Activated T-cell treated with anti-CD3 and anti-CD28 coated beads, Interleukin-2, amount 50 U/mL, for 24 hours (primary cell): ENCODE data around the gene SPARC.

Experiments
- DNase-seq: peaks from one replicate; pipeline ENCODE4 v3.0.0-alpha.2; 2020
- H3K27ac Mint-ChIP-seq: 2 replicates; pipeline ENCODE4 v1.8.0; 2020; ENCODE audit warnings: mild to moderate bottlenecking, mixed read lengths
- H3K27me3 Mint-ChIP-seq: 2 replicates; pipeline ENCODE4 v1.8.0; 2020; ENCODE audit warnings: mixed read lengths
- H3K36me3 Mint-ChIP-seq: 2 replicates; pipeline ENCODE4 v1.8.0; 2020; ENCODE audit warnings: low read depth, mixed read lengths
- H3K4me1 Mint-ChIP-seq: 2 replicates; pipeline ENCODE4 v1.8.0; 2020; ENCODE audit warnings: low read depth, mixed read lengths
- H3K4me3 Mint-ChIP-seq: 2 replicates; pipeline ENCODE4 v1.8.0; 2020; ENCODE audit warnings: mild to moderate bottlenecking, moderate library complexity, mixed read lengths
- H3K9me3 Mint-ChIP-seq: 2 replicates; pipeline ENCODE4 v1.8.0; 2020; ENCODE audit warnings: mixed read lengths

SPARC gene

DNA sequence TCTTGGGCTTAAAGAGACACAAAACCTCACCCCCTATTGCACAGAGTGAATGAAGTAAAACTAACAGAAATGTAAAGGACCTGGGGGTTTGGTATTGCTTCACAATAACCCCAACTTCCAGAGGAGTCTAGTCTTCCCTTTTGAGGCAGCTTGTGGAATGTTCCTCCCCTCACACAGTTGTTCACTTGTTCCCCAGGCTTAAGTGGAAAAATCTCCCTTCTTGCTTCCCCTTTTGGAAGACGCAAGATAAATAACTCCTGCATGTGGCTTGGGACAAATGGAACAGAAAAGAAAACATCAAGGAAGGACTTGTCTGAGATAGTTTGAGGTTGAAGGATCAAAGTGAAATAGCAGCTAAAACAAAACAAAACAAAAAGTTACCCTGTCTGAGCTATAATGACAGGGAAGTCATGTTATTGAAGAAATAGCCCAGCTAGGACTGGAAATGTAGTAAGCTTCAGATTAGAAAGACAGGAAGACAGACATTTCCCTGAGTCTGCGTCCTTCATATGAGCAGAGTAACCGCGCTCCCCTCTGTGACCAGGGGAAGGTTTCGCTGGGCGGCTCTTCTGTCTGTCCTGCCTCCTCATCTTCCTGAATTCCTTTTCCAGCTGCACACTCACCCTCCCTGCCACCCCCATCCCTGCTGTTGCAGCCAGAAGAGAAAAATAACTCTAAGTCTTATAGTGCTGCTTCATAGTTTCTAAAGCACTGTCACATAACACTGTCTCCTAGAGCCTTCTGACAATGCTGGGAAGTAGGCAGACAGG is 8.8 kb downstream of the SPARC start:
- no peak for DNase-seq
- Mint-ChIP-seq H3K4me3 (no peak overlapping the region), H3K36me3 (no peaks in the 10 kb centered on the region), H3K4me1 (peaks cover 2% of the 10 kb centered on the region), H3K27me3 (peaks cover 4% of the 10 kb centered on the region), H3K9me3 (no peaks in the 10 kb centered on the region), H3K27ac (no peak overlapping the region)

DNA sequence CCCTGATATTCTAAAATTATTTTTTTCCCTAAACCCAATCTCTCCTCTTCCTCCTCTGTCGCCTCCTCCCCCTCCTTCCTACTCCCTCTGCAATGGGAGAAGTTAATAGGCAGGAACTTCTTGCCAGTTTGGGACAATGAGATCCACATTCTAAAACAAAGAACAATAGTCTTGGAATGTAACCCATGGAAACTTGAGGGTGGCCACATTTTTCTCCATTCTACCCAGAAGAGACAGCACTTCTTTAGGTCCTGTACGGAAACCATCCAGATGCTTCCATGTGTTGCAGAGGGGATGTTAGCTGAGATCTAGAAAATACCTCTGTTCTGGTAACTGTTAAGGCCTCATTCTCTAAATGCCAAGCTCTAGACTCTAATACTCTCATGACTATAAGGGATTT is 10.0 kb downstream of the SPARC start:
- Mint-ChIP-seq H3K36me3 (no peaks in the 10 kb centered on the region), H3K27me3 (peaks cover 2% of the 10 kb centered on the region), H3K4me3 (no peak overlapping the region)

DNA sequence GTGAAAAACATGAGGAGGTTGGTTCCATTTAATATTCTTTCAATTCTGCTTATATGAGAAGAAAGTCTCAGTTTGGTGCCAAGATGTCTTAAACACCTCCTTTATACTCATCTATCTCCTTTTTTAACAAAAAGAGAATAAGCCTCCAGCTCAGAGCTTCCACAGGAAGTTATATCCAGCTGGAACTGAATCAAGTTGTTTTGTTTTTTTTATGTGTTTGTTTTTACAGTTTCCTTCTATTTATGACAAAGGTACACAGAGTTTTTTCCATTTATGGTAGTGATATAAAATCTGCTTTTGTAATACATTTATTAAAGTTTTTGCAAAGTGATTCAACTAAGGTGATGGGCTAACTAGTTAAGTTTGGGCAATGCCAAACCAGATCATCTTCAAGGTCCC is 10.4 kb downstream of the SPARC start:
- no peaks in the 10 kb centered on the region for H3K9me3 Mint-ChIP-seq

More for the DNA sequence above, 10.0 kb downstream of the SPARC start:
- Mint-ChIP-seq H3K4me1 (peaks cover 2% of the 10 kb centered on the region), H3K27ac (peak overlapping the region; percentile 44), H3K9me3 (no peaks in the 10 kb centered on the region)
- DNase-seq = no peak

DNA sequence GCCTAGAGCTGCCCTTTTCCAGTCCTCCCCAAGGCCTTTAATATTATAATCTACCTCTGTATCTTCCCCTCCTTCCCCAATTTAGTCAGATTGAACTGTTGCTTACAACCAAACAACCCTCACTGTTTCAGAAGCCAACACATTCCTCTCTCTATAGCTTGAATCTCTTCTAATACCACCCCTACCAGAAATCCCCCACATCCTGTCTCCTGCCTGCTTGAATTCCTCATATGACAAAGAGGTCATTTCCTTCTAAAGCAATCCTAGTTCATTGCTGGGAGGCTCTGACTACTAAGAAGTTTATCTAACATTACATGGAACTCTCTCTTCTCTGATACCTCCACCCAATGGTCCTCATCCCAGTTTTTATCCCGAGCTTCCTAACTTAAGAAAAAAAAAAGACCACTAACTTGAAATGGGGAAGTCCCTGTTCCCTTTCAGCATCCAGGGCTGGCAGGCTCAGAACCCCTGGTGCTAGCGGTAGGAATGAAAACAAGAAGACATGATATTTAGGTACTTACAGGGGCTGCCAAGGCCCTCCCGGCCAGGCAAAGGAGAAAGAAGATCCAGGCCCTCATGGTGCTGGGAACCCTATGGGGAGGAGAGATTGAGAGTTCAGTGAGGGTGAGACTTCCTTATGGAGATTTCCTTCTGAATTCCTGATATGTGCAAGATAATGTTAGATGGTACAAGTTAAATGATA is 11.0 kb downstream of the SPARC start:
- no peak for DNase-seq
- Mint-ChIP-seq H3K4me3 (no peak overlapping the region), H3K4me1 (peaks cover 2% of the 10 kb centered on the region), H3K9me3 (no peaks in the 10 kb centered on the region), H3K27ac (no peak overlapping the region), H3K27me3 (peaks cover 2% of the 10 kb centered on the region), H3K36me3 (no peaks in the 10 kb centered on the region)

More for the DNA sequence above, 10.4 kb downstream of the SPARC start:
- H3K4me1 Mint-ChIP-seq = peaks cover 2% of the 10 kb centered on the region
- no peaks in the 10 kb centered on the region for H3K36me3 Mint-ChIP-seq
- peaks cover 2% of the 10 kb centered on the region for H3K27me3 Mint-ChIP-seq
- no peak overlapping the region for H3K4me3 Mint-ChIP-seq
- DNase-seq = no peak
- H3K27ac Mint-ChIP-seq = no peak overlapping the region

DNA sequence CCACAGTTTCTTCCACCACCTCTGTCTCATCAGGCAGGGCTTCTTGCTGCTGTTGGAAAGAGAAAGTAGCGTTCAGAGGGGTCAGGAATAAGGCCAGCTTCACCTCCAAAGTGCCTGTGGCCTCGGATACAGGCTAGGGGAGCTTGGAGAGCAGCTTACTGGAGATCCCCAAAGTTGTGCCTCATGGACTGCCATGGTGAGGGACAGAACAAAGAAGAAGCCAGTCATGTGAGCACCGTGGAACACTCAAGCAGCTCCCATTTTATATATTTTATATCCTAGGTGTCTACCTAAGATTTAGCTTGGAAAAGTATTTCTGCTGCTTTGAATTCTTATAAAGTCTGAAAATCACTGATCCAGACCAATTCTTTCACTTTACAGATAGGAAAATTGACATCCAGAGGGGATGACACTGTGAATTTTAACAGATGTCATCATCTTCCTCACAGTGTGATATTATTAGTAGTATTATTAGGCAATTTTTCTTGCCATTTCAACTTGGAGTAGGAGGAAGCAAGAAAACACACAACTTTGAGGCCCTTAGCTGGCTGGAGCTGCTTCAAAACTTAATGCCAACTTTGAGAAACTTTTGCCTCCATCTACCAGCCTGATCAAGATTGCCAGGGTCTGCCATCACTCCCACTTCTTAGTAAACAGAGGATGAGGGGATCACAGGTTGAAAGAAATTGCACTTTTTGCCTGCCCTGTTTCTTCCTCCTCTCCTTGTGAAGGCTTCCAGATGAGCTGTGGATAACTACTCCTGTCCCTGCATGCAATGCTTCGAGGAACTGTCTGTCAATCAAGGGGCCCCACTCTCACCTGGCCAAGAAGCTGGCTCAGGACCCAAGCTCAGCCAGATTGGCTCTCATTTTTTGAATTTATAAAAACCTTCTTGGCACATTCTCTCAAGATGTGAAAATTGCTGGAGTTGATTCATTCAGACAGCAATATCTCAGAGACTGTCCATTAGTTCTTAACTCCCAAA is 11.8 kb downstream of the SPARC start:
- Mint-ChIP-seq H3K27me3 (peaks cover 2% of the 10 kb centered on the region), H3K4me1 (peaks cover 2% of the 10 kb centered on the region), H3K36me3 (no peaks in the 10 kb centered on the region), H3K4me3 (no peak overlapping the region), H3K9me3 (no peaks in the 10 kb centered on the region), H3K27ac (no peak overlapping the region)
- DNase-seq = no peak

DNA sequence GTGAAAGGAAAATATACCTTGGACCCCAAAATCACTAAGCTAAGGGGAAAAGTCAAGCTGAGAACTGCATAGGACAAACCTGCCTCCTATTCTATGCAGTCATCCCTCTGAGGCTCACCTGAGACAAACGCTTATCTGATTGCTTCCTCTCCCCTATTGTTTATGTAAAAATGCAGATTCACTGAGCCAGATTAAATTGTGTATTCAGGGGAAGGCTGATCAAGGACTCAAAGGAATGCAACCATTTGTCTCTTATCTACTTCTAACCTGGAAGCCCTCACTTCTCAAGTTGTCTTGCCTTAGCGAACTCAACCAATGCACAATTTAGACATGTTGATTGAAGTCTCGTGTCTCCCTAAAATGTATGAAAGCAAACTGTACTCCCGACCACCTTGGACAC is 13.3 kb downstream of the SPARC start:
- no peaks in the 10 kb centered on the region for H3K9me3 Mint-ChIP-seq
- no peak overlapping the region for H3K4me3 Mint-ChIP-seq
- no peak for DNase-seq
- H3K27ac Mint-ChIP-seq = no peak overlapping the region
- peaks cover 2% of the 10 kb centered on the region for H3K27me3 Mint-ChIP-seq
- no peaks in the 10 kb centered on the region for H3K36me3 Mint-ChIP-seq
- peaks cover 2% of the 10 kb centered on the region for H3K4me1 Mint-ChIP-seq

DNA sequence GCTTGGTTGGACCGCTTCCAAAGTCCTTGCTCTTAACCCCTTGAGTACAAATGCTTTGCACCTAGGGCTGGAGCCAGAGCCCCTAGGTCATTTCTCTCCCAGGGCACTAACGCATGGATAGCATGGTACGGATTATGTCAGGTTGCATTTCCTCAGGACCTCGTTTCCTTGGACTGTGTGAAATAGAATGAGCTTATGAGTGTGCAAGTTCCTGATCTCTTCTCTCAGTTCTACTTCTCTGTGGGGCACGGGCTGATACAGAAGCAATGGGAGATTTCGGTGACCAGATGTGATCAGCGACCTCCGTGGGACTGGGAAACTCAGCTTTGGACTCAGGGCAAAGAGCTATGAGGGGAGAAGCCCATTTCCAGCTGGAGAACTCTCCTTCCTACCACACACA is 14.2 kb downstream of the SPARC start:
- H3K9me3 Mint-ChIP-seq = no peaks in the 10 kb centered on the region
- no peak overlapping the region for H3K27ac Mint-ChIP-seq
- no peak overlapping the region for H3K4me3 Mint-ChIP-seq
- H3K4me1 Mint-ChIP-seq = peaks cover 2% of the 10 kb centered on the region
- H3K36me3 Mint-ChIP-seq = no peaks in the 10 kb centered on the region
- DNase-seq = no peak
- H3K27me3 Mint-ChIP-seq = peaks cover 2% of the 10 kb centered on the region

DNA sequence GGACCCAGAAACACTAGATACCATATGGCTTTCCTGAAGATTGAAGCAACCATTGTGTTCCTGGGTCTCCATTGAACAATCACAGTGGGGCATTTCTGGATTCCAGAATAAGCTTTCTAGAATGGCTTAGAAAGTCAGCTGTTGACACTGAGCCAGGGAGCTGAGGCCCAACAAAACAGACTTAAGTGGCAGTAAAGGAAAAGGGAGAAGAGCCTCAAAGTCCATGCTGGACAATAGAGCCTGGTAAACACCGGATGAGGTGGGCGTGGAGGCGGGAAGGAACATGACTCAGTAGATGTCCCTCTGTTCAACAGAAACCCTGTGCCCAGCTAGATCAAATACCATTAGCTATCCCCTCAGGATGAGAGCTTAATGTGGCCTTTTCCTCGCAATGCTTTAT is 14.8 kb downstream of the SPARC start:
- Mint-ChIP-seq H3K9me3 (no peaks in the 10 kb centered on the region), H3K36me3 (no peaks in the 10 kb centered on the region), H3K27ac (no peak overlapping the region), H3K4me3 (no peak overlapping the region), H3K4me1 (peaks cover 2% of the 10 kb centered on the region), H3K27me3 (peaks cover 2% of the 10 kb centered on the region)
- no peak for DNase-seq

DNA sequence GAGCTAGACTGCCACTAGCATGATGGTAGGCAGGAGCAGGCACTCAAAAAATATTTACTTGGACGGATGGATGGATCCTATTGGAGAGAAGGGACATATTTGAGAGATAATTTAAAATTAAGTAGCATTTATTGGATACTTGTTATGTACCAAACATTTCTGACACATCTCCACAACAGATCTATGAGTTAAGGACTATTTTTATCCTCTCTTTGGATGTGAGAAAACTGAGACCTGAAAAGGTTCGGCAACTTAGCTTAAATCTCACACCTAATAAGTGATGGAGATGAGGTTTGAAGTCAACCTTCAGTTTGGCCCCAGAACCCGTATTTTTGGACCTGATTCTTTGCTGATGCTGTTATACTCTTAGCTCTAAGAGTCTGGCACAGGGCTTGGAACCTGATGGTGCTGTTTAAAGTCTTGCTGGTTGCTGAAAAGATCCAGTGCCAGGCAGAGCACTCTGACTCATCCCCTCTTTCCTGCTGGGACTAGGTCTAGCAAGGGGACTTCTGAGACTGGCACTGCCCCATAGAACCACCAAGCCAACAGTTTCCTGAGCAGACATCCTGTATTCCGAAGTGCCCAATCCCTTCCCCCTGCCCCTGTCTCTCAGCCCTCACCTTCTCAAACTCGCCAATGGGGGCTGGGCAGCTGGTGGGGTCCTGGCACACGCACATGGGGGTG is 15.6 kb downstream of the SPARC start:
- peaks cover 2% of the 10 kb centered on the region for H3K27me3 Mint-ChIP-seq
- peaks cover 2% of the 10 kb centered on the region for H3K4me1 Mint-ChIP-seq
- DNase-seq = no peak
- no peaks in the 10 kb centered on the region for H3K9me3 Mint-ChIP-seq
- H3K27ac Mint-ChIP-seq = no peak overlapping the region
- H3K4me3 Mint-ChIP-seq = no peak overlapping the region
- no peaks in the 10 kb centered on the region for H3K36me3 Mint-ChIP-seq

DNA sequence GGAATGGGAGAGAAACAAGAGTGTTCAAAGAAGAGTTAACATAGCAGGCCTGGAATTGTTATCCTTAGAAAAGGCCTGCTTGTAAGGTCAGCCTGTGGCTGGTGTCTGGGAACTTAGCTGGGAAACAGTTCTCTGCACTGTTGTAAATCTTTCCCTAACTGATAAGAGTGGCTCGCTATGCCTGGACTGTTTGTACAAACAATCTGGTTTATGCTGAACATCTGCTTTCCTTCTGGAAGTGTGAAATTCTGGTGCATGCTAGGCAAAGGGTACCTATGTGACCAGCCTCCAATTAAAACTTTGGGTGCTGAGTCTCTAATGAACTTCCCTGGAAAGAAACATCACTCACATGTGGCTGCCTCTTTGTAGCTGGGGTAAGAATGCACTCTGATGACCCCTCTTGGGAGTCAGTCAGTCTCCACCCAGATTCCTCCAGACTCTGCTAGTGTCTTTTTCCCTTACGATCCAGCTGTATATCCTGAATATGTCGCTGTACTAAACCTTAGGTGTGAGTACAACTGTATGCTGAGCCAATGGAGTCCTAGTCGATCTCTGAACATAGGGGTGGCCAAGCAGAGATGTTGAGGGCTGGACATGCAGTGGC is 16.5 kb downstream of the SPARC start:
- Mint-ChIP-seq H3K4me3 (no peak overlapping the region), H3K4me1 (no peaks in the 10 kb centered on the region), H3K27me3 (peaks cover 2% of the 10 kb centered on the region), H3K36me3 (no peaks in the 10 kb centered on the region), H3K27ac (no peak overlapping the region), H3K9me3 (no peaks in the 10 kb centered on the region)
- DNase-seq = no peak

DNA sequence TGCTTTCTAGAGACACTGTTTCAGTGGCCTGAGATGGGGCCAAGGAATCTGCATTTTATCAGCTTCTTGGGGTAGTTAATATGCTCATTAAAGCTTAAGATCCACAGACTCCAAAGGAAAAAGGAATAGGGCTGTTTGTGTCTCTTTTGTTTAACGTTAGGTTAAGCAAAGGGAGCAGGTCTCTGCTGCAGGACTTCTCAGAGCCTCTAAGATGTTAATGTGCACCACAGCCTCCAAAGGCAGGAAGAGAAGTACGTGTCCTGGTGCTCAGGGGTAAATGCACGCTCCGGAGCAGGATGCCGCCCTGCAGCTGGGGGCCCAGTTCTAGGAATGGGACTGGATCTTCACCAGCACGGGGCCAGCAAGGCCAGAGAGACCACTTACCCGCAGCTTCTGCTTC is 19.6 kb downstream of the SPARC start:
- peaks cover 14% of the 10 kb centered on the region for H3K4me1 Mint-ChIP-seq
- no peak overlapping the region for H3K4me3 Mint-ChIP-seq
- H3K9me3 Mint-ChIP-seq = no peaks in the 10 kb centered on the region

DNA sequence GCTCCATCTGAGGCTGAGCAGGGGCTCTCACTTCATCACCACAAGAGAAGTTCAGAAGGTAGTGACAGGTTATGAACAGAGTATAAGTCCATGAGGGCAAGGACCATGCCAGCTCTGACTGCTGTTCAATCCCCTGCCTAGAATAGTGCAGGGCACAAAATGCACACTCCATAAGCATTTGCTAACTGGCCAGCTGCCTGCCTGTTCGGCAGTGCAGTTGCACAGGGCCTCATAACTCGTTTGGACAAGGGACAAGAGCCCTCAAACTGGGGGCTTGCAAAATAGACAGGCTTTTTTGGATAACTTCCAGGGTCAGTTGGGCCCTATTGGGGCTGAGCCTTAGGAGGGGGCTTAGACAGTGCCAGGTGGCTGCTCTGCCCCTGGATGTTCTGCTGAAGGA is 21.1 kb downstream of the SPARC start:
- Mint-ChIP-seq H3K27ac (no peak overlapping the region), H3K4me1 (peaks cover 14% of the 10 kb centered on the region), H3K9me3 (no peaks in the 10 kb centered on the region), H3K4me3 (no peak overlapping the region), H3K36me3 (no peaks in the 10 kb centered on the region), H3K27me3 (no peaks in the 10 kb centered on the region)
- DNase-seq = no peak

More for the DNA sequence above, 19.6 kb downstream of the SPARC start:
- DNase-seq = no peak
- Mint-ChIP-seq H3K27ac (no peak overlapping the region), H3K27me3 (no peaks in the 10 kb centered on the region), H3K36me3 (no peaks in the 10 kb centered on the region)

DNA sequence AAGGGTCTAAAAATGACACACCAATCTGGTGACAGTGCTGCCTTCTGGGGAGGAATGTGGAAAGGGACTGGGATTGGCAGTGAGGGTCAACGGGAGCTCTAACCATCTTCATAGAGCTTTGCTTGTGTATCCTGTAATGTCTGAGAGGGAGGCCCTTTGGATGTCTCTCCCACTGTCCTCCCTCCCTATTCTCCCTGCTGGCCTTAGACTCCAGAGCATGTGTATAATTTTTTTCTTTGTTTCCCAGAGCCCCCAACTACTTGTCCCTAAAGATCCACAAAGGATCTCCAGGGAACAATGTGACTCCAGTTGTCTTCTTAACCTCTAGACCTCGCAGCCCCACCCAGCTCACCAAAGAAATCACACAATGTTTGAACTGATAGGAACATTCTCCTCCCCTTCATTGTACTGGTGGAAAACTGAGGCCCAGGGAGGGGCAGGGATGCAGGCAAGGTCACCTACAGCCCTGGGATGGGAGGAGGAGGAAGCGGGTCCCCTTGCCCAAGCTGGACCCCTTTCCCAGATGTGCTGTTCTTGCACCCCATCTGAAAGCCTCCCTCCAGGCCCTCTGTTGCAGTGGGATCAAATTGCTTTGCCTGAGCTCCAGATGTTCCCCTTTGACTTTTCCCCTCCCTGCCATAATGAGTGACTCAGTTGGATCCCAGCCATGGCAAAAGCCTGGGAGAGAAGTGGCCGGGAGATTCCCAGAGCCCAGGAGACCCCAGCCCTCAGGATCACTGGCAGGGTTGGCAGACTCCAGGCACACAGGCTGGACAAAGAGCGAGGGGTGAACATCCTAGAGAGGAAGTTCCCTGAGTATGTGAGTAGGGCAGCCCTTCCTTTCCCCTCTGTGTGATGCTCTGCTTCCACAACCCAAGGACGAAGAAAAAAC is 21.8 kb downstream of the SPARC start:
- Mint-ChIP-seq H3K4me1 (peaks cover 14% of the 10 kb centered on the region), H3K36me3 (no peaks in the 10 kb centered on the region), H3K27me3 (no peaks in the 10 kb centered on the region), H3K9me3 (no peaks in the 10 kb centered on the region), H3K27ac (no peak overlapping the region), H3K4me3 (no peak overlapping the region)
- no peak for DNase-seq
